ENCODE measurements around the gene STK10.

- TF ChIP-seq GATA2 (IDR thresholded peaks at IDR 0.05; ENCODE audit: low read depth, low read length) (no peak), GATA3 (IDR thresholded peaks at IDR 0.05; ENCODE audit: low read depth, low read length) (no peak)
Measured at GRCh38 chr5:172086194-172086975, 101.6 kb downstream of the STK10 start.

Measured in SH-SY5Y (cell line).